GM21528 (cell line): ENCODE measurements around the gene CYP46A1.

Experiments
- ATAC-seq: cut with Tn5 transposase; IDR thresholded peaks from one replicate; pipeline ENCODE4 v1.9.1; 2021; ENCODE audit warnings: mild to moderate bottlenecking, moderate library complexity; ENCODE audit not compliant: unreplicated experiment, low FRiP score

Gene CYP46A1

GRCh38 chr14:99706107-99706900, 22.2 kb downstream of the CYP46A1 start:
- ATAC-seq = no peak

- ATAC-seq = no peak
These were observed 23.3 kb downstream of the CYP46A1 start for GRCh38 chr14:99707420-99707819.

- no peak for ATAC-seq
These were observed 23.8 kb downstream of the CYP46A1 start for GRCh38 chr14:99707921-99708320.

GRCh38 chr14:99708449-99708848, 24.4 kb downstream of the CYP46A1 start:
- ATAC-seq = no peak

- no peak for ATAC-seq
These were observed 29.9 kb downstream of the CYP46A1 start for GRCh38 chr14:99713972-99714371.

GRCh38 chr14:99715266-99716000, 31.3 kb downstream of the CYP46A1 start:
- ATAC-seq = no peak

- ATAC-seq = no peak
These were observed 32.2 kb downstream of the CYP46A1 start for GRCh38 chr14:99716091-99716849.

GRCh38 chr14:99716850-99717681, 33.0 kb downstream of the CYP46A1 start:
- ATAC-seq = no peak

- ATAC-seq = no peak
These were observed 33.5 kb downstream of the CYP46A1 start for GRCh38 chr14:99717682-99718013.

- peak; percentile 92 for ATAC-seq
These were observed 34.1 kb downstream of the CYP46A1 start for GRCh38 chr14:99718031-99718810.

- peak; percentile 60 for ATAC-seq
These were observed 34.7 kb downstream of the CYP46A1 start for GRCh38 chr14:99718811-99719192.

- no peak for ATAC-seq
These were observed 37.1 kb downstream of the CYP46A1 start for GRCh38 chr14:99720941-99721791.

GRCh38 chr14:99721792-99722516, 37.9 kb downstream of the CYP46A1 start:
- ATAC-seq = no peak

- no peak for ATAC-seq
These were observed 38.6 kb downstream of the CYP46A1 start for GRCh38 chr14:99722741-99723140.

- no peak for ATAC-seq
These were observed 40.2 kb downstream of the CYP46A1 start for GRCh38 chr14:99724196-99724891.

- ATAC-seq = no peak
These were observed 41.1 kb downstream of the CYP46A1 start for GRCh38 chr14:99724939-99725773.
